Activated naive CD4-positive, alpha-beta T cell treated with anti-CD3 and anti-CD28 coated beads for 36 hours (primary cell): ENCODE data around the gene ZFAND3. TPM values are rescaled to one million over a fixed set of nuclear protein-coding genes. Genes with fewer than 3 reads are reported as not detected.
"Not testable (repeated sequence)": the region's sequence is repeated elsewhere in the genome, so short reads cannot be mapped to it uniquely, and the experiment has no call there.

Experiments used
- CTCF ChIA-PET: fragments of 350-600 bp; sonication (Branson Sonifier 250); formaldehyde crosslinking; loops from one replicate; lab custom pipeline; 2021; ENCODE audit warnings: antibody characterized with exemption; lab: Charles Lee
- DNase-seq: peaks from one replicate; pipeline ENCODE4 v3.0.0-alpha.2; 2020
- H3K27ac Mint-ChIP-seq: one replicate; pipeline ENCODE4 v1.8.0; 2021; ENCODE audit warnings: mild to moderate bottlenecking, mixed read lengths
- H3K27me3 Mint-ChIP-seq: one replicate; pipeline ENCODE4 v1.8.0; 2021; ENCODE audit warnings: low read depth, mixed read lengths
- H3K36me3 Mint-ChIP-seq: one replicate; pipeline ENCODE4 v1.8.0; 2021; ENCODE audit warnings: low read depth, mixed read lengths
- H3K4me1 Mint-ChIP-seq: one replicate; pipeline ENCODE4 v1.8.0; 2021; ENCODE audit warnings: low read depth, mixed read lengths
- H3K4me3 Mint-ChIP-seq: one replicate; pipeline ENCODE4 v1.8.0; 2021; ENCODE audit warnings: mild to moderate bottlenecking, moderate library complexity, mixed read lengths
- H3K9me3 Mint-ChIP-seq: one replicate; pipeline ENCODE4 v1.8.0; 2021; ENCODE audit warnings: mixed read lengths
- intact Hi-C: fragments of 100-400 bp; cut with micrococcal nuclease; formaldehyde crosslinking; loops from one replicate; pipeline ENCODE4 v1.15.1; 2023
- total RNA-seq, 2 experiments: library from RNA; stranded (reverse); gene quantifications; one replicate each; pipeline ENCODE4 v1.2.3, GENCODE V29; 2021

The ZFAND3 gene
- total RNA-seq, 2 experiments from 2014 or later: 33.6 to 35.3 TPM

DNA sequence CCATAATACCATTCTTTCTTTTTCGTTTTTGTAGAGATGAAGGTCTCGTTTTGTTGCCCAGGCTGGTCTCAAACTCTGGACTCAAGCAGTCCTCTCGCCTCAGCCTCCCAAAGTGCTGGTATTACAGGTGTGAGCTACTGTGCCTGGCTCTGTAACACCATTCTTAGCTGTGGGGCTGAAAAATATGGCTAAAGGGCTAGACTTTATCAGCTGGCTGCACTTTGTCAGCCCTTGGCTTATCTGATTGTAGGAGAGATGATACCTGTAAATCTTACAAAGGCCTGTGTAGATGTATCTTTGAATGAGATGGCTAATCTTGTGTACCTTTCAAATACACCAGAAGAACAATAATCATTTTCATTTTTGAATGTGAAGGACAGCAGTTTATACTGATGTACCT, 55.2 kb downstream of the ZFAND3 start:
- Mint-ChIP-seq H3K4me1 (peaks cover 72% of the 10 kb centered on the region), H3K4me3 (no peak overlapping the region), H3K36me3 (peaks cover 15% of the 10 kb centered on the region), H3K9me3 (peaks cover 8% of the 10 kb centered on the region), H3K27ac (no peak overlapping the region), H3K27me3 (no peaks in the 10 kb centered on the region)
- intact Hi-C loops: no loop called here
- CTCF ChIA-PET: no interaction called here
- DNase-seq: no peak

GRCh38 chr6:37875561-37876309, 56.2 kb downstream of the ZFAND3 start:
- Mint-ChIP-seq H3K9me3 (peaks cover 8% of the 10 kb centered on the region), H3K27me3 (no peaks in the 10 kb centered on the region), H3K36me3 (peaks cover 13% of the 10 kb centered on the region), H3K4me3 (no peak overlapping the region), H3K27ac (no peak overlapping the region), H3K4me1 (peaks cover 77% of the 10 kb centered on the region)
- CTCF ChIA-PET: no interaction called here
- DNase-seq: no peak
- intact Hi-C loops: no loop called here

DNA sequence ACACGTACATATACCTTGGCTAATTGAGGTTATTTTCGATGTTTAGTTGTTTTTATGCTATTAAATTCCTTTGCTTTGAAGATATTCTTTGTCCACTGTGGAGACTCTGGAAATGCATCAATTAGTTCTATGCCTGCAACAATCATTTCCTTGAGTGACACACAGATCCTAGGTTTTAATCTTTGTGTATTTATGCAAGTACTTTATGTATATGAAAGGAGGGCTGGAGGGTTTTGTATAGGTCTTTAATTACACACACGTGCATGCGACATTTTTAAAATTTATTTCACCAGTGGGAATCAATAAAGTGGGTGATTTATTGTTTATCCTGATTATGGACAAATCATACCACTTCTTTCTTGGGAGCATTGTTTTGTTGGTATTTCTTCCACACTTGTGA, 57.3 kb downstream of the ZFAND3 start:
- Mint-ChIP-seq H3K4me1 (peaks cover 69% of the 10 kb centered on the region), H3K36me3 (peaks cover 7% of the 10 kb centered on the region)

GRCh38 chr6:37877373-37878149, 58.0 kb downstream of the ZFAND3 start:
- H3K27me3 Mint-ChIP-seq: no peaks in the 10 kb centered on the region
- no peak overlapping the region for H3K27ac Mint-ChIP-seq
- H3K9me3 Mint-ChIP-seq: no peaks in the 10 kb centered on the region
- H3K36me3 Mint-ChIP-seq: peaks cover 2% of the 10 kb centered on the region
- H3K4me1 Mint-ChIP-seq: peaks cover 62% of the 10 kb centered on the region
- CTCF ChIA-PET: interaction anchor here (0.5 kb wide), 1 partner anchor 192 kb away, joined by 4 read pairs; no protein-coding TSS in a partner anchor
- intact Hi-C loops: no loop called here
- H3K4me3 Mint-ChIP-seq: no peak overlapping the region
- no peak for DNase-seq

More for the DNA sequence above, 57.3 kb downstream of the ZFAND3 start:
- CTCF ChIA-PET: no interaction called here
- H3K27ac Mint-ChIP-seq: no peak overlapping the region
- peaks cover 2% of the 10 kb centered on the region for H3K9me3 Mint-ChIP-seq
- H3K4me3 Mint-ChIP-seq: no peak overlapping the region
- intact Hi-C loops: no loop called here
- H3K27me3 Mint-ChIP-seq: no peaks in the 10 kb centered on the region
- DNase-seq: no peak

- no peaks in the 10 kb centered on the region for H3K27me3 Mint-ChIP-seq
- no peaks in the 10 kb centered on the region for H3K9me3 Mint-ChIP-seq
- H3K4me1 Mint-ChIP-seq: peaks cover 62% of the 10 kb centered on the region
- no peak overlapping the region for H3K4me3 Mint-ChIP-seq
- intact Hi-C loops: no loop called here
- CTCF ChIA-PET: interaction anchor here (0.5 kb wide), 1 partner anchor 192 kb away, joined by 4 read pairs; no protein-coding TSS in a partner anchor
- H3K36me3 Mint-ChIP-seq: peaks cover 2% of the 10 kb centered on the region
- no peak overlapping the region for H3K27ac Mint-ChIP-seq
- DNase-seq: no peak
Observed at GRCh38 chr6:37878150-37878710, 58.7 kb downstream of the ZFAND3 start.

DNA sequence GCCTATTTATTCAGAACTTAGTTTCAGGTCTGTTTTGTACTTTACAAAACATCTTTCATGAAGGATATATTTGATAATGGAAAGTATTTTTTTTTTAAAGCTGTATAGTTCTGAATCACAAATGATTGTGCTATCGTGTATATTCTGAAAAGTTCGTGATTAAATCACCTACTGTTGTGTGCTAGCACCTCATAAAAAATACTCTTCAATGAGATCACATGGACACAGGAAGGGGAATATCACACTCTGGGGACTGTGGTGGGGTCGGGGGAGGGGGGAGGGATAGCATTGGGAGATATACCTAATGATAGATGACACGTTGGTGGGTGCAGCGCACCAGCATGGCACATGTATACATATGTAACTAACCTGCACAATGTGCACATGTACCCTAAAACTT, 61.1 kb downstream of the ZFAND3 start:
- H3K9me3 Mint-ChIP-seq, H3K4me3 Mint-ChIP-seq, H3K27ac Mint-ChIP-seq, intact Hi-C loops, H3K36me3 Mint-ChIP-seq, H3K27me3 Mint-ChIP-seq, DNase-seq: not testable (repeated sequence)
- peaks cover 59% of the 10 kb centered on the region for H3K4me1 Mint-ChIP-seq
- CTCF ChIA-PET: interaction anchor here (1.2 kb wide), 1 partner anchor 62 kb away, joined by 4 read pairs; no protein-coding TSS in a partner anchor

GRCh38 chr6:37882292-37882691, 62.8 kb downstream of the ZFAND3 start:
- intact Hi-C loops: no loop called here
- Mint-ChIP-seq H3K4me1 (peaks cover 50% of the 10 kb centered on the region), H3K27me3 (no peaks in the 10 kb centered on the region), H3K27ac (no peak overlapping the region), H3K36me3 (peaks cover 3% of the 10 kb centered on the region), H3K9me3 (no peaks in the 10 kb centered on the region), H3K4me3 (no peak overlapping the region)
- DNase-seq: no peak
- CTCF ChIA-PET: interaction anchor here (0.5 to 1.4 kb wide), 3 partner anchors 12 to 127 kb away, joined by 3 to 4 read pairs (median 4); no protein-coding TSS in a partner anchor

- peaks cover 3% of the 10 kb centered on the region for H3K36me3 Mint-ChIP-seq
- CTCF ChIA-PET: interaction anchor here (0.5 to 1.4 kb wide), 2 partner anchors 15 to 126 kb away, joined by 3 to 4 read pairs; no protein-coding TSS in a partner anchor
- peaks cover 45% of the 10 kb centered on the region for H3K4me1 Mint-ChIP-seq
- DNase-seq: no peak
- H3K9me3 Mint-ChIP-seq: no peaks in the 10 kb centered on the region
- H3K27ac Mint-ChIP-seq: no peak overlapping the region
- no peaks in the 10 kb centered on the region for H3K27me3 Mint-ChIP-seq
- H3K4me3 Mint-ChIP-seq: no peak overlapping the region
- intact Hi-C loops: no loop called here
Observed at GRCh38 chr6:37882724-37883413, 63.3 kb downstream of the ZFAND3 start.

DNA sequence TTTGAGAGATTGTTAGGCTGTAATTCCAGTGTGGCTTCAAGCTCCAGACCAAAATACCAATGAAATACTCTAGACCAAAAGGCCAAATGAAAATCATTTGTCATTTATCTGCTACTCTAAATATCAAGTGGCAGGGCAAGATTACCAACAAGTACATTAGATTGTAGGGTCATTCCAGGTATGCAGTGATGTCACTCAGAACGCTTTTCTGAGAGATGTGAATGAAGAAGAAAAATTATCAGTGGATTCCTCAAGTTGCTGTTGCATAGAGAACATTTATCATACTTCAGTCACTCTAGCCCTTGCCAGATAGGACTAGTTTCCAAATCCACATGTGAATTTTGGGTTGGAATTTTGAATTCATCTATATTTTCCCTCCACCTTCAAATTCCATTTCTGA, 65.0 kb downstream of the ZFAND3 start:
- Mint-ChIP-seq H3K4me3 (no peak overlapping the region), H3K27me3 (no peaks in the 10 kb centered on the region), H3K9me3 (no peaks in the 10 kb centered on the region), H3K4me1 (peaks cover 33% of the 10 kb centered on the region), H3K27ac (no peak overlapping the region), H3K36me3 (peaks cover 3% of the 10 kb centered on the region)
- CTCF ChIA-PET: no interaction called here
- intact Hi-C loops: no loop called here
- no peak for DNase-seq

DNA sequence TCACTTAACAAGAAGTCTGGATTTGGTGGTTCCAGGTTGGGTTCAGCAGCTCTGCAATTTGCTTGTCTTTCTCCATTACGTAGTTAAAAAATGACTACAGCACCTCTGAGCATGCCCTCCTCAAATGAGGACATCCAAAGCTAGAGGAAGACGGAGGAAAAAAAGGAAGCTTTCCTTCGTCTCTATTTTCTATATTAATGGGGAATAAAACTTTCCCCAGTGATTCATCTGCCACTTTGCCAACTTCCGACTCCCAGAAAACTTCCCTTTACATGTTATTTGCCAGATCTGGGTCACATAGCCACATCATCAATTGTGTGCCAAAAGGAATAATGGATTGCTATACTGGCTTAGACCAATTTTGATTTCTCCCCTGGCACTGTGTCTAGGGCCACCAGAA, 69.5 kb downstream of the ZFAND3 start:
- no peaks in the 10 kb centered on the region for H3K27me3 Mint-ChIP-seq
- peaks cover 6% of the 10 kb centered on the region for H3K9me3 Mint-ChIP-seq
- peaks cover 9% of the 10 kb centered on the region for H3K36me3 Mint-ChIP-seq
- H3K4me3 Mint-ChIP-seq: no peak overlapping the region
- H3K27ac Mint-ChIP-seq: no peak overlapping the region
- peaks cover 25% of the 10 kb centered on the region for H3K4me1 Mint-ChIP-seq
- no peak for DNase-seq
- intact Hi-C loops: no loop called here
- CTCF ChIA-PET: interaction anchor here (1.2 kb wide), 1 partner anchor 8 kb away, joined by 3 read pairs; no protein-coding TSS in a partner anchor

DNA sequence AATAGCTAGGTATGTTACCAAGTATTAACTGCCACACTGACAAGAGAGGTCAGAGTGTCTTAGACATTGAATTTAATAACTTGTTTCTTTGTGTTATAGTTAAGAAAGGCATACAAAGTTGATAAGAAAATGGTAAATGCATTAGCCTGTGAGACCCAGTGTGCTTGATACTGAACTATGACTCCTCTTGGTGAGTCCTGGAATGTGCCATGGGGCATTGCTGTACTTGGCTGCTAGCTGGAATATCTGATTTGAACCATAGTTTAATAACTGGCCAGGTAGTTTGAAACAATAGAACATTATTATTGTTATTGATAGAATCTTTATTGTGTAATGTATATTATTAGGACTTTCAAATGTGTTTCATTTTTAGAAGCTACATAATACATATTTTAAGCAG, 70.0 kb downstream of the ZFAND3 start:
- Mint-ChIP-seq H3K27ac (no peak overlapping the region), H3K4me3 (no peak overlapping the region), H3K4me1 (peaks cover 24% of the 10 kb centered on the region), H3K9me3 (peaks cover 6% of the 10 kb centered on the region), H3K36me3 (peaks cover 12% of the 10 kb centered on the region), H3K27me3 (no peaks in the 10 kb centered on the region)
- intact Hi-C loops: no loop called here
- no peak for DNase-seq
- CTCF ChIA-PET: interaction anchor here (1.2 kb wide), 1 partner anchor 8 kb away, joined by 3 read pairs; no protein-coding TSS in a partner anchor

GRCh38 chr6:37891072-37891471, 71.5 kb downstream of the ZFAND3 start:
- intact Hi-C loops: no loop called here

More at GRCh38 chr6:37891072-37891471, 71.5 kb downstream of the ZFAND3 start:
- Mint-ChIP-seq H3K27me3 (no peaks in the 10 kb centered on the region), H3K9me3 (peaks cover 15% of the 10 kb centered on the region), H3K4me1 (peaks cover 23% of the 10 kb centered on the region), H3K36me3 (peaks cover 19% of the 10 kb centered on the region), H3K4me3 (no peak overlapping the region), H3K27ac (no peak overlapping the region)
- DNase-seq: no peak
- CTCF ChIA-PET: no interaction called here
